Measurements from ENCODE around the gene KRIT1.

KRIT1 gene

DNA sequence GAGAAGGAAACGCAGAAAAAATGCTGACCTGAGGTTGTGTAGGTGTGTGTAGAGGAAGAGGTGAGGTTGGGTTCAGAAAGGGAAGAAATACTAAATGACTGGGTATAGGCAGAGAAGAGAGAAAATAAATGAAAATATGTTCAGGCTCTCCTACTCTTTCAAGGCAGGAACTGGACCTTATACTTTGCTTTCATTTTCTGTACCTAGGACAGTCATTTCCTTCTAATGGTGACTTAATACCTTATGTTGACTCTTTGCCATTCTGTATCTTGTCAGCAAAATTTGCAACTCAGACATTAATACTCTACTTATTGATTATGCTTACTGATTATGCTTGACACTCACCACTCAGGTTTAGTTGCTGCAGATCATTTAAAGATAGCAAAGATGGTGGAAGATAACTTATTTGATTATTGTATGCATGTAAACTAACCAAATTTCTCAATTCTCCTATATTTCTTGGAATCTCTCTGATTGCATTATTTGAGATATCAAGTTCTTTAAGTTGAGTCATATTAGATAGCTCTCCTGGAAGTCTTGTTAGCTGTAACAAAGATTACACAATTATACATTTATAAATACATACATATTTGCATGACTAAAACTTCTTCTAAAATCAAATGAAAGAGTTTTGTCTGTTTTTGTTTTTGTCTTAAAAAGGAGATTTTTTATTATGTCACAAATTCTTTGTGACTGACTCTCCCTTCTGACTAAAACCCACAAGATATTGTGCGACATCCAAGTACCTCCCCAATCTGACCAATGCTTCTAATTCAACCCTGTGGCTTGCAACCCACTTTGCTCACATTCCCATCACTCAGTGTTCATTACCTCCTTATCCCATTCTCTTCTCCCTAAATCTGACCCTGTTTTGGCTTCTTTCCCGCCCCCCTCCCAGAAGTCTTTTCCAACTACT, 86.8 kb downstream of the KRIT1 start:
- no peak for TF ChIP-seq ZBTB7A (IDR thresholded peaks at IDR 0.05; ENCODE audit: low read depth)

DNA sequence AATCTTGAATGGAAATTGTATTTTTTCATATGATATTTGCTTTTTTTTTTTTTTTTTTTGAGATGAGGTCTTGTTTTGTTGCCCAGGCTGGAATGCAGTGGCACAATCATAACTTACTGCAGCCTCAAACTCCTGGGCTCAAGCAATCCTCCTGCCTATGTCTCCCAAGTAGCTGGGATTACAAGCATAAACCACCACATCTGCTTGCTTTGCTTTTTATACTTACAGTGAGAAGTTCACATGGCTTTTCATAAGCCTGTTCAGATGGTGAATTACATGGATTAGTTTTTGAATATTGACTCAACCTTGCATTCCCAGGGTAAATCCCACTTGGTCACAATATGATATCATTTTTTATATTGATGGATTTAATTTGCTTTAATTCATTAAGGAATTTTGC, 88.7 kb downstream of the KRIT1 start:
- TF ChIP-seq CEBPB (IDR thresholded peaks at IDR 0.05), result no peak
- no peak for TF ChIP-seq RAD21 (IDR thresholded peaks at IDR 0.05; ENCODE audit: low read depth)
- no peak for TF ChIP-seq CREB1 (IDR thresholded peaks at IDR 0.05; ENCODE audit: low read depth)
- TF ChIP-seq EP300 (IDR thresholded peaks at IDR 0.05; ENCODE audit: borderline replicate concordance), result no peak
- no peak for TF ChIP-seq FOXM1 (IDR thresholded peaks at IDR 0.05; ENCODE audit: borderline replicate concordance, low read depth)
- TF ChIP-seq TEAD4 (IDR thresholded peaks at IDR 0.05), result no peak
- TF ChIP-seq, protein P1, sequence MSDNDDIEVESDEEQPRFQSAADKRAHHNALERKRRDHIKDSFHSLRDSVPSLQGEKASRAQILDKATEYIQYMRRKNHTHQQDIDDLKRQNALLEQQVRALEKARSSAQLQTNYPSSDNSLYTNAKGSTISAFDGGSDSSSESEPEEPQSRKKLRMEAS (IDR thresholded peaks at IDR 0.05), result no peak
- no peak for TF ChIP-seq ZBTB7A (IDR thresholded peaks at IDR 0.05; ENCODE audit: low read depth)
- TF ChIP-seq YY1 (IDR thresholded peaks at IDR 0.05; ENCODE audit: low read depth), result no peak
- TF ChIP-seq NFIC (IDR thresholded peaks at IDR 0.05), result no peak
- TF ChIP-seq, protein P2, sequence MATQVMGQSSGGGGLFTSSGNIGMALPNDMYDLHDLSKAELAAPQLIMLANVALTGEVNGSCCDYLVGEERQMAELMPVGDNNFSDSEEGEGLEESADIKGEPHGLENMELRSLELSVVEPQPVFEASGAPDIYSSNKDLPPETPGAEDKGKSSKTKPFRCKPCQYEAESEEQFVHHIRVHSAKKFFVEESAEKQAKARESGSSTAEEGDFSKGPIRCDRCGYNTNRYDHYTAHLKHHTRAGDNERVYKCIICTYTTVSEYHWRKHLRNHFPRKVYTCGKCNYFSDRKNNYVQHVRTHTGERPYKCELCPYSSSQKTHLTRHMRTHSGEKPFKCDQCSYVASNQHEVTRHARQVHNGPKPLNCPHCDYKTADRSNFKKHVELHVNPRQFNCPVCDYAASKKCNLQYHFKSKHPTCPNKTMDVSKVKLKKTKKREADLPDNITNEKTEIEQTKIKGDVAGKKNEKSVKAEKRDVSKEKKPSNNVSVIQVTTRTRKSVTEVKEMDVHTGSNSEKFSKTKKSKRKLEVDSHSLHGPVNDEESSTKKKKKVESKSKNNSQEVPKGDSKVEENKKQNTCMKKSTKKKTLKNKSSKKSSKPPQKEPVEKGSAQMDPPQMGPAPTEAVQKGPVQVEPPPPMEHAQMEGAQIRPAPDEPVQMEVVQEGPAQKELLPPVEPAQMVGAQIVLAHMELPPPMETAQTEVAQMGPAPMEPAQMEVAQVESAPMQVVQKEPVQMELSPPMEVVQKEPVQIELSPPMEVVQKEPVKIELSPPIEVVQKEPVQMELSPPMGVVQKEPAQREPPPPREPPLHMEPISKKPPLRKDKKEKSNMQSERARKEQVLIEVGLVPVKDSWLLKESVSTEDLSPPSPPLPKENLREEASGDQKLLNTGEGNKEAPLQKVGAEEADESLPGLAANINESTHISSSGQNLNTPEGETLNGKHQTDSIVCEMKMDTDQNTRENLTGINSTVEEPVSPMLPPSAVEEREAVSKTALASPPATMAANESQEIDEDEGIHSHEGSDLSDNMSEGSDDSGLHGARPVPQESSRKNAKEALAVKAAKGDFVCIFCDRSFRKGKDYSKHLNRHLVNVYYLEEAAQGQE (IDR thresholded peaks at IDR 0.05; ENCODE audit: low read depth), result no peak
- TF ChIP-seq TCF12 (IDR thresholded peaks at IDR 0.05; ENCODE audit: low read depth), result no peak
- no peak for TF ChIP-seq TAF1 (IDR thresholded peaks at IDR 0.05; ENCODE audit: low read depth)
- no peak for TF ChIP-seq EGR1 (IDR thresholded peaks at IDR 0.05)
- TF ChIP-seq, protein P3, sequence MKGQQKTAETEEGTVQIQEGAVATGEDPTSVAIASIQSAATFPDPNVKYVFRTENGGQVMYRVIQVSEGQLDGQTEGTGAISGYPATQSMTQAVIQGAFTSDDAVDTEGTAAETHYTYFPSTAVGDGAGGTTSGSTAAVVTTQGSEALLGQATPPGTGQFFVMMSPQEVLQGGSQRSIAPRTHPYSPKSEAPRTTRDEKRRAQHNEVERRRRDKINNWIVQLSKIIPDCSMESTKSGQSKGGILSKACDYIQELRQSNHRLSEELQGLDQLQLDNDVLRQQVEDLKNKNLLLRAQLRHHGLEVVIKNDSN (IDR thresholded peaks at IDR 0.05), result no peak

DNA sequence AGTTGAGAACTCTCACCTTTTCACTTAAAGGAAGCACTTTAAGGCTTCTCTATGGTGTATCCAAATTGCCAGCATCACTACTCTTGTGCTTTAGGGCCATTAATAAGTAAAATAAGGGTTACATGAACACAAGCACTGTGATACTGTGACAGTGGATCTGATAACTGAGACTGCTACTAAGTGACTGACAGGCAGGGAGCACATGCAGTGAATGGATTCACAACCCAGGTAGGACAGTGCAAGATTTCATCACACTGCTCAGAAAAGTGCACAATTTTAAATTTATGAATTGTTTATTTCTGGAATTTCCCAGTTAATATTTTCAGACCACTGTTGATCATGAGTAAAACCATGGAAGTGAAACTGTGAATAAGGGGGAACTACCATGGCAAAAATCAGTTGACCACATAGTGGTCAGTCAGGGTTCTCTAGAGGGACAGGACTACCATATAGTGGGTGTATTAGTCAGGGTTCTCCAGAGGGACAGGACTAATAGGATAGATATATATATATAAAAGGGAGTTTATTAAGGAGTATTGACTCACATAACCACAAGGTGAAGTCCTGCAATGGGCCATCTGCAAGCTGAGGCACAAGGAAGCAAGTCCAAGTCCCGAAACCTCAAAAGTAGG, 90.5 kb downstream of the KRIT1 start:
- TF ChIP-seq TCF12 (IDR thresholded peaks at IDR 0.05; ENCODE audit: low read depth) (no peak), EGR1 (IDR thresholded peaks at IDR 0.05) (no peak), RAD21 (IDR thresholded peaks at IDR 0.05; ENCODE audit: low read depth) (no peak), ZBTB7A (IDR thresholded peaks at IDR 0.05; ENCODE audit: low read depth) (no peak), FOXM1 (IDR thresholded peaks at IDR 0.05; ENCODE audit: borderline replicate concordance, low read depth) (no peak), CREB1 (IDR thresholded peaks at IDR 0.05; ENCODE audit: low read depth) (no peak), NFIC (IDR thresholded peaks at IDR 0.05) (no peak), TEAD4 (IDR thresholded peaks at IDR 0.05) (no peak), CEBPB (IDR thresholded peaks at IDR 0.05) (no peak), YY1 (IDR thresholded peaks at IDR 0.05; ENCODE audit: low read depth) (no peak), TAF1 (IDR thresholded peaks at IDR 0.05; ENCODE audit: low read depth) (no peak), EP300 (IDR thresholded peaks at IDR 0.05; ENCODE audit: borderline replicate concordance) (no peak)
- TF ChIP-seq, protein P3 (IDR thresholded peaks at IDR 0.05), result no peak
- TF ChIP-seq, protein P2 (IDR thresholded peaks at IDR 0.05; ENCODE audit: low read depth), result no peak
- TF ChIP-seq, protein P1 (IDR thresholded peaks at IDR 0.05), result no peak

DNA sequence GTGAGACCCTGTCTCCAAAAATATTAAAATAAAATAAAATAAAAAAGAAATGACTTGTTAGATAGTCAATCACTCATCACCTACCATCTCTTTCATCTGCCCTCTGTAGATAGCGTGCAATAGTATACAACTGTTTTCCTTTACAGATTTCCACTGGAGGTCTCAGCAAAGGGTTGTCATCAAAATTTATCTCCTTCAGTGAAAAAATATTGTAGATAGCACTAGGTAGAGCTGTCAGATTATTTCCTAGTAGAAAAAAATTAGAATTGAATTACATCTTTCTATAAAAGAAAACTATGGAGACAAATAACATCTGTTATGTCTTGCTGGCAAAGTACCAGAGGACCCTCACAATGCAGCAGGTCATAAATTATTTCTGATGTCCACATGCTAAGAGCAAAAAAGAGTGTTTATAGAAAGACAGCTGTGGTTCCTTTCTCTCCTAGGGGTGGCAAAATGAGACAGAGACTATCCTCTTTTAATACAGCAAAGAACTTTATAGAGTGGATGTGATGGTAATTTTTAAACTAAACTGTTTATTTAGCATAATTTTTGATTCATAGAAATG, 95.2 kb downstream of the KRIT1 start:
- no peak for TF ChIP-seq YY1 (IDR thresholded peaks at IDR 0.05; ENCODE audit: low read depth)
- no peak for TF ChIP-seq CREB1 (IDR thresholded peaks at IDR 0.05; ENCODE audit: low read depth)
- TF ChIP-seq, protein P2 (IDR thresholded peaks at IDR 0.05; ENCODE audit: low read depth), result no peak
- no peak for TF ChIP-seq FOXM1 (IDR thresholded peaks at IDR 0.05; ENCODE audit: borderline replicate concordance, low read depth)
- TF ChIP-seq CEBPB (IDR thresholded peaks at IDR 0.05), result no peak
- TF ChIP-seq ZBTB7A (IDR thresholded peaks at IDR 0.05; ENCODE audit: low read depth), result no peak
- TF ChIP-seq TEAD4 (IDR thresholded peaks at IDR 0.05), result no peak
- TF ChIP-seq TAF1 (IDR thresholded peaks at IDR 0.05; ENCODE audit: low read depth), result no peak
- TF ChIP-seq NFIC (IDR thresholded peaks at IDR 0.05), result no peak
- no peak for TF ChIP-seq EGR1 (IDR thresholded peaks at IDR 0.05)
- no peak for TF ChIP-seq RAD21 (IDR thresholded peaks at IDR 0.05; ENCODE audit: low read depth)
- TF ChIP-seq, protein P1 (IDR thresholded peaks at IDR 0.05), result no peak
- TF ChIP-seq EP300 (IDR thresholded peaks at IDR 0.05; ENCODE audit: borderline replicate concordance), result no peak
- TF ChIP-seq TCF12 (IDR thresholded peaks at IDR 0.05; ENCODE audit: low read depth), result no peak
- TF ChIP-seq, protein P3 (IDR thresholded peaks at IDR 0.05), result no peak
